Astrocyte (in vitro differentiated cells and primary cell): ENCODE measurements around the gene MFSD11.

Experiments used
- EZH2 ChIP-seq: IDR thresholded peaks from 2 replicates; pipeline ENCODE4 v1.6.1; 2012; ENCODE audit warnings: mild to moderate bottlenecking, low read length, inconsistent platforms; ENCODE audit not compliant: insufficient read depth
- TF ChIP-seq, protein P1 (sequence below): IDR thresholded peaks from 2 replicates; pipeline ENCODE4 v1.5.1; 2011; ENCODE audit warnings: low read depth, mild to moderate bottlenecking, inconsistent platforms, low read length, moderate library complexity; ENCODE audit not compliant: insufficient read depth

DNA sequence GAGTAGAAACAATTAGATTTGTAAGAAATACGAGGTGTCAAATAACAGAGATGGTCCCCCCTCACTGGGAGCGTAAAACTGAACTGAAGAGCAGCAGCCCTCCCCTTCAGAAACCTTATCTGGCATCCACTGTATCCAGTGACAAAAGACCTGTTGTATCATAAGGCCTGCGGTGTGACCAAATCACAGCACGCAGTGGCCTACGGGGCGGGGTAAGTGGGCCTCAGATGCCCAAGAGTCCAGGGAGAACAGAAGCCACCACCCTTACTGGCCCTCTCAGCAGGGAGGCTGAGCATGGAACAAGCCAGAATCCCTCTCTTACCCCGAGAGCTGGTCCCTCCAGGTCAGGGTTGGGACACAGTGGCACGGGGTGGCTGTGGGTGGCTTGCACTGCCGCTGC is 17.0 kb upstream of the MFSD11 start:
- TF ChIP-seq, protein P1, sequence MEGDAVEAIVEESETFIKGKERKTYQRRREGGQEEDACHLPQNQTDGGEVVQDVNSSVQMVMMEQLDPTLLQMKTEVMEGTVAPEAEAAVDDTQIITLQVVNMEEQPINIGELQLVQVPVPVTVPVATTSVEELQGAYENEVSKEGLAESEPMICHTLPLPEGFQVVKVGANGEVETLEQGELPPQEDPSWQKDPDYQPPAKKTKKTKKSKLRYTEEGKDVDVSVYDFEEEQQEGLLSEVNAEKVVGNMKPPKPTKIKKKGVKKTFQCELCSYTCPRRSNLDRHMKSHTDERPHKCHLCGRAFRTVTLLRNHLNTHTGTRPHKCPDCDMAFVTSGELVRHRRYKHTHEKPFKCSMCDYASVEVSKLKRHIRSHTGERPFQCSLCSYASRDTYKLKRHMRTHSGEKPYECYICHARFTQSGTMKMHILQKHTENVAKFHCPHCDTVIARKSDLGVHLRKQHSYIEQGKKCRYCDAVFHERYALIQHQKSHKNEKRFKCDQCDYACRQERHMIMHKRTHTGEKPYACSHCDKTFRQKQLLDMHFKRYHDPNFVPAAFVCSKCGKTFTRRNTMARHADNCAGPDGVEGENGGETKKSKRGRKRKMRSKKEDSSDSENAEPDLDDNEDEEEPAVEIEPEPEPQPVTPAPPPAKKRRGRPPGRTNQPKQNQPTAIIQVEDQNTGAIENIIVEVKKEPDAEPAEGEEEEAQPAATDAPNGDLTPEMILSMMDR: no peak
- no peak for TF ChIP-seq EZH2
